GM23338 (cell line): ENCODE data around the gene ZFP64. TPM values are rescaled to one million over a fixed set of nuclear protein-coding genes. Genes with fewer than 3 reads are reported as not detected.

Experiments used
- ATAC-seq: fragments of 200-7000 bp; cut with Tn5 transposase; 3 replicates; pipeline ENCODE4 v1.9.1; 2020
- DNase-seq: peaks from one replicate; pipeline ENCODE4 v3.0.0-alpha.2; 2015; ENCODE audit warnings: low spot score
- H2AFZ ChIP-seq: fragments of 200-600 bp; sonication (generic); 2 replicates; pipeline ENCODE4 v1.8.0; 2016; ENCODE audit warnings: antibody characterized with exemption, mild to moderate bottlenecking, moderate library complexity
- H3F3A ChIP-seq: fragments of 200-600 bp; sonication (generic); replicated peaks from 2 replicates; pipeline ENCODE4 v1.8.0; 2017; ENCODE audit warnings: antibody characterized with exemption, mixed run types, low read depth
- H3K27ac ChIP-seq: fragments of 200-600 bp; sonication (generic); 2 replicates; pipeline ENCODE4 v1.6.1; 2016; ENCODE audit warnings: low read depth
- H3K27me3 ChIP-seq: fragments of 200-600 bp; sonication (generic); 2 replicates; pipeline ENCODE4 v1.8.0; 2016; ENCODE audit warnings: mild to moderate bottlenecking, mixed run types, moderate library complexity; ENCODE audit not compliant: insufficient read depth
- H3K36me3 ChIP-seq: fragments of 200-600 bp; sonication (generic); 2 replicates; pipeline ENCODE4 v1.8.0; 2016; ENCODE audit warnings: mild to moderate bottlenecking; ENCODE audit not compliant: insufficient read depth
- H3K4me1 ChIP-seq: fragments of 200-600 bp; sonication (generic); 2 replicates; pipeline ENCODE4 v1.8.0; 2016; ENCODE audit warnings: mild to moderate bottlenecking, moderate library complexity; ENCODE audit not compliant: insufficient read depth
- H3K4me2 ChIP-seq: fragments of 200-600 bp; sonication (generic); 2 replicates; pipeline ENCODE4 v1.7.1; 2017; ENCODE audit warnings: mixed run types
- H3K4me3 ChIP-seq: fragments of 200-600 bp; sonication (generic); 2 replicates; pipeline ENCODE4 v1.6.1; 2016; ENCODE audit warnings: mixed run types
- H3K79me2 ChIP-seq: fragments of 200-600 bp; sonication (generic); replicated peaks from 2 replicates; pipeline ENCODE4 v1.8.0; 2017; ENCODE audit warnings: mild to moderate bottlenecking; ENCODE audit not compliant: insufficient read depth
- H3K9me2 ChIP-seq: fragments of 200-600 bp; sonication (generic); 2 replicates; pipeline ENCODE4 v1.8.0; 2017; ENCODE audit not compliant: insufficient read depth
- H4K20me1 ChIP-seq: fragments of 200-600 bp; sonication (generic); replicated peaks from 2 replicates; pipeline ENCODE4 v1.8.0; 2017; ENCODE audit warnings: mild to moderate bottlenecking; ENCODE audit not compliant: insufficient read depth
- H3K27ac Mint-ChIP-seq: 2 replicates; pipeline ENCODE4 v1.8.0; 2020; ENCODE audit warnings: inconsistent platforms, mild to moderate bottlenecking, moderate library complexity, mixed read lengths
- H3K27me3 Mint-ChIP-seq: 3 replicates; pipeline ENCODE4 v1.8.0; 2022; ENCODE audit warnings: low read depth, mild to moderate bottlenecking, moderate library complexity, mixed read lengths, inconsistent platforms; ENCODE audit not compliant: insufficient read depth, poor library complexity
- H3K36me3 Mint-ChIP-seq: 3 replicates; pipeline ENCODE4 v1.8.0; 2021; ENCODE audit warnings: low read depth, mild to moderate bottlenecking, inconsistent platforms, moderate library complexity, mixed read lengths
- H3K4me1 Mint-ChIP-seq: 3 replicates; pipeline ENCODE4 v1.8.0; 2020; ENCODE audit warnings: mild to moderate bottlenecking, inconsistent platforms, mixed read lengths
- H3K4me3 Mint-ChIP-seq: 3 replicates; pipeline ENCODE4 v1.8.0; 2021; ENCODE audit warnings: moderate library complexity, mild to moderate bottlenecking, inconsistent platforms, mixed read lengths
- H3K9me3 Mint-ChIP-seq: 3 replicates; pipeline ENCODE4 v1.8.0; 2020; ENCODE audit warnings: moderate library complexity, mild to moderate bottlenecking, inconsistent platforms, mixed read lengths
- CREB1 ChIP-seq: fragments of 250-450 bp; sonication (Bioruptor Pico); IDR thresholded peaks from 2 replicates; pipeline ENCODE4 v1.5.0; 2020; ENCODE audit warnings: low read depth, mild to moderate bottlenecking, moderate library complexity
- EZH2phosphoT487 ChIP-seq: fragments of 200-600 bp; sonication (generic); IDR thresholded peaks from one replicate; pipeline ENCODE4 v1.8.1; 2018; ENCODE audit warnings: antibody characterized with exemption; ENCODE audit not compliant: unreplicated experiment
- NANOG ChIP-seq: IDR thresholded peaks from 2 replicates; pipeline ENCODE4 v1.6.1; 2016; ENCODE audit warnings: antibody characterized with exemption, borderline replicate concordance
- POLR2AphosphoS5 ChIP-seq: IDR thresholded peaks from 2 replicates; pipeline ENCODE4 v1.6.1; 2016; ENCODE audit warnings: antibody characterized with exemption, low read depth
- REST ChIP-seq: IDR thresholded peaks from one replicate; pipeline ENCODE4 v1.6.1; 2018; ENCODE audit warnings: antibody characterized with exemption; ENCODE audit not compliant: unreplicated experiment
- ZNF462 ChIP-seq: fragments of 250-450 bp; sonication (Bioruptor Pico); IDR thresholded peaks from 2 replicates; pipeline ENCODE4 v1.5.0; 2020; ENCODE audit warnings: mild to moderate bottlenecking, moderate library complexity
- polyA plus RNA-seq: library from polyadenylated mRNA; unstranded; fragments of >200 nt; fragmentation: Nextera tagmentation; extraction: Ambion mirVana; gene quantifications from 2 replicates; pipeline ENCODE4 v1.2.1, GENCODE V29; 2016
- total RNA-seq: library from RNA; depleted of rRNA; stranded (reverse); fragments of >200 nt; shearing (Covaris generic); gene quantifications from 2 replicates; pipeline ENCODE4 v1.2.3, GENCODE V29; 2014

ZFP64 gene
- total and polyA plus RNA-seq, 2 experiments from 2014 or later: 9.6 to 30.4 TPM

- no peak for TF ChIP-seq ZNF462 (CRISPR knock-in tag)
- no peak for TF ChIP-seq POLR2AphosphoS5
- TF ChIP-seq EZH2phosphoT487: no peak
Observed at GRCh38 chr20:52204136-52204535, 12.6 kb upstream of the ZFP64 start (continued).

GRCh38 chr20:52201395-52201794 lies 9.8 kb upstream of the ZFP64 start:
- Histone ChIP-seq H3K79me2 (no peaks in the 10 kb centered on the region), H3K9me2 (no peaks in the 10 kb centered on the region), H4K20me1 (no peaks in the 10 kb centered on the region), H3K27me3 (no peaks in the 10 kb centered on the region), H3K27ac (no peak overlapping the region), H3K36me3 (no peaks in the 10 kb centered on the region), H3K4me3 (no peak overlapping the region), H3K4me1 (no peaks in the 10 kb centered on the region), H3F3A (no peaks in the 10 kb centered on the region), H3K4me2 (no peak overlapping the region), H2AFZ (no peak overlapping the region)
- H3K27me3 Mint-ChIP-seq: no peaks in the 10 kb centered on the region
- ATAC-seq (no peak), DNase-seq (no peak)
- no peaks in the 10 kb centered on the region for H3K36me3 Mint-ChIP-seq
- H3K27ac Mint-ChIP-seq: no peak overlapping the region
- H3K9me3 Mint-ChIP-seq: no peaks in the 10 kb centered on the region
- no peak overlapping the region for H3K4me3 Mint-ChIP-seq
- 0 out of 3 replicates have a peak, but pooled peaks cover 4% of the 10 kb centered on the region for H3K4me1 Mint-ChIP-seq
- TF ChIP-seq POLR2AphosphoS5: no peak
- no peak for TF ChIP-seq CREB1 (CRISPR knock-in tag)
- no peak for TF ChIP-seq ZNF462 (CRISPR knock-in tag)
- no peak for TF ChIP-seq NANOG
- TF ChIP-seq REST: no peak
